ENCODE data around the gene ANKLE1. TPM values are rescaled to one million over a fixed set of nuclear protein-coding genes. Genes with fewer than 3 reads are reported as not detected.
A peak's percentile ranks its signal among the peaks of the same experiment; 100 is the strongest.

The ANKLE1 gene
- polyA plus RNA-seq, 1 of the 3 experiments (the other 2 are of a cell fraction), result 2.6 TPM

DNA sequence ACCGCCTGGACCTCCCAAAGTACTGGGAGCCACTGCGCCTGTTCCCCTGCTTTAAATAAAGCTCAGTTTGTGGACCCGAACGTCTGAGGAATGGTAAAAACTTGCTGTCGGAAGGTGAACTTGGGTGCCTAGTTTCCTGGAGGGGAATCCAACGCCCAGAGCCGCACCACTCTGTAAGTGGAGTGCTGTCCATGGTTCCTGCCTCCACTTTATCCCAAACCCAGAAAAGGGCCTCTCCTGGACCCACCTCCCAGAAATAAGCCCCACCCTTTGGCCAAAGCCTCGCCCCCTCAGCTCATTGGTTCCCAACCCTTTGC lies 50.6 kb downstream of the ANKLE1 start:
- Histone ChIP-seq H4K20me1 (ENCODE audit: insufficient read depth) (no peaks in the 10 kb centered on the region), H3K4me3 (ENCODE audit: low read depth in 2 of 2, low read length in 1 of 2) (no peak overlapping the region), H3K27me3 (ENCODE audit: insufficient read depth) (no peaks in the 10 kb centered on the region), H3K9me2 (no peaks in the 10 kb centered on the region), H3K9ac (no peak overlapping the region), H3K36me3 (replicated peaks in 1 of 2; ENCODE audit: control insufficient read depth in 1 of 2, insufficient read depth in 2 of 2, low read length in 1 of 2) (peaks cover 0 to 8% of the 10 kb centered on the region in 2 experiments), H3K4me2 (no peak overlapping the region), H3F3A (replicated peaks; ENCODE audit: insufficient read depth) (peaks cover 8% of the 10 kb centered on the region), H3K9me3 (no peaks in the 10 kb centered on the region), H2AFZ (ENCODE audit: low read depth) (no peak overlapping the region), H3K27ac (ENCODE audit: low read depth in 2 of 2, low read length in 1 of 2) (no peak overlapping the region), H3K79me2 (ENCODE audit: insufficient read depth) (no peaks in the 10 kb centered on the region), H3K4me1 (ENCODE audit: control insufficient read depth in 1 of 2, insufficient read depth in 2 of 2, low read depth in 1 of 2, low read length in 1 of 2) (peaks cover 0 to 16% of the 10 kb centered on the region in 2 experiments; a peak in 1 of 4 replicates)
- DNase-seq, result no peak
- TF ChIP-seq EZH2phosphoT487 (IDR thresholded peaks at IDR 0.05; ENCODE audit: borderline replicate concordance, low read depth), result no peak
- no peak for TF ChIP-seq ELF1 (IDR thresholded peaks at IDR 0.05)
- peak; percentile 65 for TF ChIP-seq REST (IDR thresholded peaks at IDR 0.05; ENCODE audit: low read depth, low read length)
- ChIA-PET POLR2A (interaction anchor here (0.5 to 1.6 kb wide), 3 partner anchors 23 to 129 kb away, joined by 3 to 8 read pairs (median 4); partner anchors contain the start of genes ABHD8 and DDA1), CTCF (interaction anchor here (0.9 to 1.8 kb wide), 5 partner anchors 13 to 59 kb away, joined by 3 to 7 read pairs (median 5); partner anchors contain the start of gene MRPL34)
- 95% methylated on average over 8 of the region's 8 CpGs for WGBS (ENCODE audit: low lambda C conversion rate)

DNA sequence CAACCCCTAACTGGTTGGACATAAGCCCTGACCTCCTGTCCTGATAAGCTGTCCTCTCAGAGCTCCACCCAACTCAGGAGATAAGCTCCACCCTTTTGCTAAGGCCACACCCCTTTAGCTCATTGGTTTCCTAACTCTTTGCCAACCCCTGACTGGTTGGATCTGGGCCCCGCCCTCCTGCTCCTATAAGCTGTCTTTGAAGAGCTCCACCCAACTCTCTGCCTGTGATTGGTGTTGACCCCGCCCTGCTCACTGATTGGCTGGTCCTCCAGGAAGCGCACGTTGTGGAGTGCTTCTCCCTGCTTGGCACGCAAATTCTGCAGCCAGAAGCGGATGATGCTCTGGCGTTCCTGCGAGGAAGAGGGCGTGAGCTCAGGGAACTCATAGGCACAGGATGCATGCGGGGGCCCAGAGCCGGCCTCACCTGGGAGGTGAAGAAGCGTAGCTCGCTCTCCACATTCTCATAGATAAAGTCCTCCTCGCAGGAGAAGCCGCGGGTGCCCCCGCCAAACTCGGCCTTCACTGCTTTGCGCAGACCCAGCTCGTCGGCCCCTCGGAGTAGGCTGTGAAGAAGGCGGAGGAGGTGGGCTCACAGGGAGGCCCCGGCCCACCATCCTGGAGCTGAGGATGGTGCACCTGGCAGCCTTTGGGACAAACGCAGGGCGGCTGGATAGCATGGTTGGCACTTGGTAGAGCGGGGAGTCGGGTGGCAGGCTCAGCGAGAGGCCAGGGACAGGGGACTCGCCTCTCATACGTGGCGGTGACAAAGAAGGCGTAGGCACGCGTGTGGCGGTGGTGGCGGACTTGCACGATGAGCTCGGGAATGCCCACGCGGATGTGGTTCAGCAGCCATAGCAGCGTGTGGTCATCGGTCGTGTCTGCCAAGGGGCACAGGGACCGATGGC lies 51.2 kb downstream of the ANKLE1 start:
- Histone ChIP-seq H3K27ac (ENCODE audit: low read depth in 2 of 2, low read length in 1 of 2) (no peak overlapping the region; a peak in 1 of 4 replicates), H2AFZ (ENCODE audit: low read depth) (no peak overlapping the region), H3K9me2 (no peaks in the 10 kb centered on the region), H3K79me2 (ENCODE audit: insufficient read depth) (peaks cover under 1% of the 10 kb centered on the region; the same call in 1 of the 2 replicates), H3K9me3 (no peaks in the 10 kb centered on the region), H3K4me3 (ENCODE audit: low read depth in 2 of 2, low read length in 1 of 2) (no peak overlapping the region; a peak in 1 of 4 replicates), H3K36me3 (replicated peaks in 1 of 2; ENCODE audit: control insufficient read depth in 1 of 2, insufficient read depth in 2 of 2, low read length in 1 of 2) (peaks cover 0 to 4% of the 10 kb centered on the region in 2 experiments), H3F3A (replicated peaks; ENCODE audit: insufficient read depth) (peaks cover 8% of the 10 kb centered on the region), H4K20me1 (ENCODE audit: insufficient read depth) (no peaks in the 10 kb centered on the region), H3K4me1 (ENCODE audit: control insufficient read depth in 1 of 2, insufficient read depth in 2 of 2, low read depth in 1 of 2, low read length in 1 of 2) (peaks cover 0 to 16% of the 10 kb centered on the region in 2 experiments; a peak in 1 of 4 replicates), H3K9ac (no peak overlapping the region), H3K4me2 (no peak overlapping the region), H3K27me3 (ENCODE audit: insufficient read depth) (no peaks in the 10 kb centered on the region)
- peak; percentile 86 for DNase-seq
- ChIA-PET POLR2A (interaction anchor here (0.5 to 1.6 kb wide), 4 partner anchors 12 to 128 kb away, joined by 3 to 8 read pairs (median 4); partner anchors contain the start of genes ABHD8 and DDA1), CTCF (interaction anchor here (0.8 to 1.9 kb wide), 8 partner anchors 8 to 58 kb away, joined by 3 to 8 read pairs (median 6); partner anchors contain the start of genes DDA1 and MRPL34)
- no peak for TF ChIP-seq RAD21 (IDR thresholded peaks at IDR 0.05; ENCODE audit: low read length)
- no peak for TF ChIP-seq TCF12 (IDR thresholded peaks at IDR 0.05)
- 98% methylated on average over 34 of the region's 45 CpGs for WGBS (ENCODE audit: low lambda C conversion rate)

Measured in SK-N-SH (cell line).